H9 (cell line): ENCODE results near the gene VAV2. TPM values are rescaled to one million over a fixed set of nuclear protein-coding genes. Genes with fewer than 3 reads are reported as not detected.
"Not testable (repeated sequence)": the region's sequence is repeated elsewhere in the genome, so short reads cannot be mapped to it uniquely, and the experiment has no call there.

Experiments
- DNase-seq: peaks from one replicate; pipeline ENCODE4 v3.0.0-alpha.2; 2017
- H2AFZ ChIP-seq: one replicate; pipeline ENCODE4 v1.6.1; 2013; ENCODE audit warnings: mild to moderate bottlenecking, low read length, control low read depth, moderate library complexity
- H2AK5ac ChIP-seq: 2 replicates; pipeline ENCODE4 v1.6.1; 2013; ENCODE audit warnings: low read length, control low read depth, mixed read lengths; ENCODE audit not compliant: insufficient read length
- H2BK120ac ChIP-seq: one replicate; pipeline ENCODE4 v1.6.1; 2013; ENCODE audit warnings: low read depth, mild to moderate bottlenecking, low read length, control low read depth, inconsistent platforms; ENCODE audit not compliant: poor library complexity, severe bottlenecking
- H2BK12ac ChIP-seq: 2 replicates; pipeline ENCODE4 v1.6.1; 2013; ENCODE audit warnings: low read length, control low read depth, mixed read lengths, low read depth; ENCODE audit not compliant: insufficient read length
- H2BK15ac ChIP-seq: 2 replicates; pipeline ENCODE4 v1.6.1; 2013; ENCODE audit warnings: low read depth, low read length, control low read depth
- H2BK20ac ChIP-seq: one replicate; pipeline ENCODE4 v1.6.1; 2013; ENCODE audit warnings: low read depth, mild to moderate bottlenecking, low read length, control low read depth, inconsistent platforms; ENCODE audit not compliant: poor library complexity, severe bottlenecking
- H2BK5ac ChIP-seq: 2 replicates; pipeline ENCODE4 v1.6.1; 2013; ENCODE audit warnings: low read length, control low read depth, mixed read lengths; ENCODE audit not compliant: insufficient read length
- H3K14ac ChIP-seq: 2 replicates; pipeline ENCODE4 v1.6.1; 2013; ENCODE audit warnings: low read length, control low read depth; ENCODE audit not compliant: insufficient read depth
- H3K18ac ChIP-seq: 2 replicates; pipeline ENCODE4 v1.6.1; 2013; ENCODE audit warnings: low read depth, mild to moderate bottlenecking, mixed read lengths, low read length, control low read depth; ENCODE audit not compliant: insufficient read length
- H3K23ac ChIP-seq: 2 replicates; pipeline ENCODE4 v1.6.1; 2013; ENCODE audit warnings: low read length, control low read depth, mixed read lengths, low read depth; ENCODE audit not compliant: insufficient read length
- H3K23me2 ChIP-seq: 2 replicates; pipeline ENCODE4 v1.6.1; 2013; ENCODE audit warnings: low read depth, mild to moderate bottlenecking, mixed read lengths, low read length, control low read depth; ENCODE audit not compliant: insufficient read length, poor library complexity, severe bottlenecking
- H3K27ac ChIP-seq: 2 replicates; pipeline ENCODE4 v1.5.1; 2013; ENCODE audit warnings: low read length, control low read depth, mixed read lengths, low read depth; ENCODE audit not compliant: insufficient read length
- H3K27me3 ChIP-seq: 2 replicates; pipeline ENCODE4 v1.6.1; 2013; ENCODE audit warnings: low read length, control low read depth, inconsistent platforms; ENCODE audit not compliant: insufficient read depth
- H3K4ac ChIP-seq: 2 replicates; pipeline ENCODE4 v1.6.1; 2013; ENCODE audit warnings: low read depth, mild to moderate bottlenecking, control low read depth, inconsistent platforms, low read length, moderate library complexity
- H3K4me1 ChIP-seq: 2 replicates; pipeline ENCODE4 v1.6.1; 2013; ENCODE audit warnings: low read length, control low read depth, inconsistent platforms; ENCODE audit not compliant: insufficient read depth
- H3K4me2 ChIP-seq: 2 replicates; pipeline ENCODE4 v1.6.1; 2013; ENCODE audit warnings: low read length, control low read depth, mixed read lengths; ENCODE audit not compliant: insufficient read length, insufficient read depth
- H3K56ac ChIP-seq: 2 replicates; pipeline ENCODE4 v1.6.1; 2013; ENCODE audit warnings: low read depth, mild to moderate bottlenecking, mixed read lengths, low read length, control low read depth; ENCODE audit not compliant: insufficient read length
- H3K79me1 ChIP-seq: 2 replicates; pipeline ENCODE4 v1.6.1; 2013; ENCODE audit warnings: low read depth, mild to moderate bottlenecking, moderate library complexity, low read length, control low read depth, inconsistent platforms; ENCODE audit not compliant: insufficient read depth, poor library complexity, severe bottlenecking
- H3K79me2 ChIP-seq: 2 replicates; pipeline ENCODE4 v1.6.1; 2013; ENCODE audit warnings: low read length, control low read depth, inconsistent platforms; ENCODE audit not compliant: insufficient read depth
- H3K9ac ChIP-seq: 2 replicates; pipeline ENCODE4 v1.6.1; 2013; ENCODE audit warnings: low read length, control low read depth, mixed read lengths; ENCODE audit not compliant: insufficient read length; ENCODE audit errors: extremely low read depth
- H3K9me3 ChIP-seq: one replicate; pipeline ENCODE4 v1.6.1; 2013; ENCODE audit warnings: low read depth, low read length, inconsistent platforms; ENCODE audit not compliant: control insufficient read depth
- H3T11ph ChIP-seq: one replicate; pipeline ENCODE4 v1.6.1; 2013; ENCODE audit warnings: mild to moderate bottlenecking, low read length, control low read depth, inconsistent platforms
- H4K20me1 ChIP-seq: one replicate; pipeline ENCODE4 v1.6.1; 2013; ENCODE audit not compliant: control insufficient read depth, insufficient read length, insufficient read depth
- H4K5ac ChIP-seq: 2 replicates; pipeline ENCODE4 v1.6.1; 2013; ENCODE audit warnings: low read depth, mild to moderate bottlenecking, mixed read lengths, low read length, control low read depth; ENCODE audit not compliant: insufficient read length
- H4K8ac ChIP-seq: replicated peaks from 2 replicates; pipeline ENCODE4 v1.6.1; 2013; ENCODE audit warnings: low read length, control low read depth, mixed read lengths, low read depth; ENCODE audit not compliant: insufficient read length
- H4K91ac ChIP-seq: 2 replicates; pipeline ENCODE4 v1.6.1; 2013; ENCODE audit warnings: low read depth, mild to moderate bottlenecking, moderate library complexity, mixed read lengths, low read length, control low read depth; ENCODE audit not compliant: insufficient read length
- H3K27ac Mint-ChIP-seq, 3 experiments: 2 replicates in 2 of 3; 3 replicates in 1 of 3; pipeline ENCODE4 v1.8.0; 2020 to 2021; ENCODE audit warnings: mixed read lengths in 3 of 3, mild to moderate bottlenecking in 1 of 3, moderate library complexity in 1 of 3
- H3K27me3 Mint-ChIP-seq: 2 replicates; pipeline ENCODE4 v1.8.0; 2021; ENCODE audit warnings: low read depth, mild to moderate bottlenecking, moderate library complexity, mixed read lengths
- H3K36me3 Mint-ChIP-seq, 3 experiments: 2 replicates in 2 of 3; 3 replicates in 1 of 3; pipeline ENCODE4 v1.8.0; 2020 to 2021; ENCODE audit warnings: low read depth in 3 of 3, mixed read lengths in 3 of 3; ENCODE audit not compliant: insufficient read depth in 1 of 3
- H3K4me1 Mint-ChIP-seq, 2 experiments: 2 replicates each; pipeline ENCODE4 v1.8.0; 2020; ENCODE audit warnings: mixed read lengths in 2 of 2
- H3K4me3 Mint-ChIP-seq, 2 experiments: 2 replicates in 1 of 2; 3 replicates in 1 of 2; pipeline ENCODE4 v1.8.0; 2020 to 2021; ENCODE audit warnings: mild to moderate bottlenecking in 2 of 2, mixed read lengths in 2 of 2, moderate library complexity in 1 of 2
- H3K9me3 Mint-ChIP-seq, 2 experiments: 2 replicates in 1 of 2; 3 replicates in 1 of 2; pipeline ENCODE4 v1.8.0; 2020; ENCODE audit warnings: mild to moderate bottlenecking in 2 of 2, mixed read lengths in 2 of 2, moderate library complexity in 1 of 2
- CTCF ChIP-seq: fragments of 200-600 bp; sonication (generic); conservative IDR thresholded peaks from 3 replicates; pipeline ENCODE4 v1.8.0; 2021; ENCODE audit warnings: antibody characterized with exemption, mild to moderate bottlenecking
- WGBS: extraction: QIAGEN DNeasy Blood & Tissue Kit; methylation state at CpG from one replicate; pipeline ENCODE4 v1.1.7; 2013; ENCODE audit warnings: missing lambda C conversion rate, low lambda C conversion rate, mixed read lengths; ENCODE audit not compliant: insufficient read length; ENCODE audit errors: extremely low coverage; 5-methylcytosine and 5-hydroxymethylcytosine counted together
- total RNA-seq: library from RNA; stranded (reverse); gene quantifications from 2 replicates; pipeline ENCODE4 v1.2.1, GENCODE V29; 2021

The VAV2 gene
- total RNA-seq, 1 experiment from 2014 or later = 58.7 TPM

- WGBS = no CpG with 5 or more reads among the region's 6 CpGs
- H3K27me3 ChIP-seq = no peaks in the 10 kb centered on the region
- no peak overlapping the region for H4K5ac ChIP-seq
- Mint-ChIP-seq H3K4me3 (peak overlapping the region; percentile 38 to 64; a peak in 3 of 5 replicates), H3K27ac (peak overlapping the region; percentile 90 to 97 (median 93); a peak in 6 of 7 replicates), H3K4me1 (peaks cover 73 to 75% of the 10 kb centered on the region in 2 experiments), H3K9me3 (no peaks in the 10 kb centered on the region), H3K36me3 (peaks cover 0 to 4% (median 0%) of the 10 kb centered on the region in 3 experiments; a peak in 2 of 7 replicates), H3K27me3 (no peaks in the 10 kb centered on the region)
- H3K27ac ChIP-seq = no peak overlapping the region
- H4K20me1 ChIP-seq = no peaks in the 10 kb centered on the region
- H2BK20ac ChIP-seq = no peak overlapping the region
- no peak overlapping the region for H3T11ph ChIP-seq
- H3K9ac ChIP-seq = no peak overlapping the region
- H2BK120ac ChIP-seq = no peak overlapping the region
- TF ChIP-seq CTCF = no peak
- no peak overlapping the region for H3K56ac ChIP-seq
- no peak overlapping the region; the same call in 1 of the 2 replicates for H3K4ac ChIP-seq
- no peak overlapping the region for H4K8ac ChIP-seq
- H2AK5ac ChIP-seq = no peak overlapping the region
- no peak overlapping the region for H3K18ac ChIP-seq
- no peak overlapping the region for H4K91ac ChIP-seq
- H2BK5ac ChIP-seq = no peak overlapping the region
- H3K9me3 ChIP-seq = no peaks in the 10 kb centered on the region
- no peaks in the 10 kb centered on the region for H3K23me2 ChIP-seq
- no peak overlapping the region for H3K4me2 ChIP-seq
- peaks cover 15% of the 10 kb centered on the region; the same call in 1 of the 2 replicates for H3K79me2 ChIP-seq
- H2BK15ac ChIP-seq = no peak overlapping the region
- peaks cover 21% of the 10 kb centered on the region for H3K79me1 ChIP-seq
- peaks cover 11% of the 10 kb centered on the region; the same call in 1 of the 2 replicates for H3K4me1 ChIP-seq
- H2AFZ ChIP-seq = no peak overlapping the region
- DNase-seq = no peak
- H2BK12ac ChIP-seq = no peak overlapping the region
- H3K14ac ChIP-seq = peak overlapping the region; percentile 39; the same call in 1 of the 2 replicates
- no peak overlapping the region for H3K23ac ChIP-seq
These were observed 33.4 kb downstream of the VAV2 start for GRCh38 chr9:133958756-133959155.

GRCh38 chr9:133957772-133958171, 34.4 kb downstream of the VAV2 start:
- Mint-ChIP-seq H3K27ac (peak overlapping the region in 2 of 3 experiments; percentile 88 to 95; a peak in 4 of 7 replicates), H3K4me1 (peaks cover 64 to 70% of the 10 kb centered on the region in 2 experiments)
- H3K27ac ChIP-seq = not testable (repeated sequence)

More at GRCh38 chr9:133957772-133958171, 34.4 kb downstream of the VAV2 start:
- H4K91ac ChIP-seq, H2BK15ac ChIP-seq, H3K18ac ChIP-seq, H4K8ac ChIP-seq, H2BK12ac ChIP-seq, H3K23me2 ChIP-seq, H3K4me2 ChIP-seq, H3K27me3 Mint-ChIP-seq, H3K27me3 ChIP-seq, H3K9me3 ChIP-seq, H4K20me1 ChIP-seq, H3K23ac ChIP-seq, H3K79me2 ChIP-seq, H2BK20ac ChIP-seq, H3K9me3 Mint-ChIP-seq, H2BK120ac ChIP-seq, H3K9ac ChIP-seq, H2AFZ ChIP-seq, H3K4ac ChIP-seq, H3K36me3 Mint-ChIP-seq, DNase-seq, H2AK5ac ChIP-seq, H3K14ac ChIP-seq, H3K56ac ChIP-seq, H3T11ph ChIP-seq, H2BK5ac ChIP-seq, H4K5ac ChIP-seq: not testable (repeated sequence)
- H3K4me3 Mint-ChIP-seq = peak overlapping the region; percentile 11 to 28; a peak in 2 of 5 replicates
- no CpG with 5 or more reads among the region's 7 CpGs for WGBS
- Histone ChIP-seq H3K79me1 (peaks cover 20% of the 10 kb centered on the region), H3K4me1 (peaks cover 11% of the 10 kb centered on the region; the same call in 1 of the 2 replicates)
